Activated CD8-positive, alpha-beta memory T cell treated with anti-CD3 and anti-CD28 coated beads for 48 hours (primary cell): ENCODE results near the gene EPM2AIP1.
"Not testable (repeated sequence)": the region's sequence is repeated elsewhere in the genome, so short reads cannot be mapped to it uniquely, and the experiment has no call there.

ENCODE experiments used
- DNase-seq, 3 experiments: peaks; one replicate each; pipeline ENCODE4 v3.0.0-alpha.2; 2020; ENCODE audit warnings: low read depth in 2 of 3, low spot score in 2 of 3

The EPM2AIP1 gene

DNA sequence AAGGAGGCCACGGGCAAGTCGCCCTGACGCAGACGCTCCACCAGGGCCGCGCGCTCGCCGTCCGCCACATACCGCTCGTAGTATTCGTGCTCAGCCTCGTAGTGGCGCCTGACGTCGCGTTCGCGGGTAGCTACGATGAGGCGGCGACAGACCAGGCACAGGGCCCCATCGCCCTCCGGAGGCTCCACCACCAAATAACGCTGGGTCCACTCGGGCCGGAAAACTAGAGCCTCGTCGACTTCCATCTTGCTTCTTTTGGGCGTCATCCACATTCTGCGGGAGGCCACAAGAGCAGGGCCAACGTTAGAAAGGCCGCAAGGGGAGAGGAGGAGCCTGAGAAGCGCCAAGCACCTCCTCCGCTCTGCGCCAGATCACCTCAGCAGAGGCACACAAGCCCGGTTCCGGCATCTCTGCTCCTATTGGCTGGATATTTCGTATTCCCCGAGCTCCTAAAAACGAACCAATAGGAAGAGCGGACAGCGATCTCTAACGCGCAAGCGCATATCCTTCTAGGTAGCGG lies at the start of gene EPM2AIP1:
TSS of gene EPM2AIP1 (minus strand) at position 326 of the 520 bp plus-strand sequence. CDS start at position 272, 54 bp downstream.
- peak in 1 of 3 experiments; percentile 67 for DNase-seq

GRCh38 chr3:37042712-37043111 lies 49.8 kb upstream of the EPM2AIP1 start:
- not testable (repeated sequence) for DNase-seq

GRCh38 chr3:37041546-37042195 lies 48.7 kb upstream of the EPM2AIP1 start:
- no peak for DNase-seq

GRCh38 chr3:37040231-37040630 lies 47.3 kb upstream of the EPM2AIP1 start:
- DNase-seq: no peak

- no peak for DNase-seq
Measured at GRCh38 chr3:37039161-37039846, 46.4 kb upstream of the EPM2AIP1 start.

GRCh38 chr3:37037352-37037751 lies 44.4 kb upstream of the EPM2AIP1 start:
- DNase-seq: no peak

- no peak for DNase-seq
Measured at GRCh38 chr3:37032961-37033360, 40.0 kb upstream of the EPM2AIP1 start.

GRCh38 chr3:37031096-37031682 lies 38.3 kb upstream of the EPM2AIP1 start:
- DNase-seq: no peak

DNA sequence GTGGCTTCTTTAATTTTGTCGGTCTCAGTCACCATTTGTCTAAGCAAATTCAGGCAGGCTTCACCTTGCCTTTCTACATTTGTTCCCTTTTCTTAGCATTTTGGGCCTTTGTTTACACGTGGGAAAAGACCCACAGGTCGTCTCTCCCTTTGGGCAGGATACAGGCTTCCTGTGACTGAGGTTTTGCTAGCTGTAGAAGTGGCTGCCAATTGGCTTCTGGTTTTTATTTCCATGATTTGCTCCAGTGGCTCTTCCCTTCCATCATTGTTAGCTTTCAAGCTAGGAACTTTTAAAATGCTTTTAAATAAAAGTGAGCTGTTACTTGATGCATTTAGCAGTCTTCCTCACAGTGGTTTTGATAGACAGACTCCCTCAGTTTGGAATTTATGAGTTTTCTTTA lies 37.7 kb upstream of the EPM2AIP1 start:
- no peak for DNase-seq

- DNase-seq: no peak
Measured at GRCh38 chr3:37029516-37030163, 36.7 kb upstream of the EPM2AIP1 start.

DNA sequence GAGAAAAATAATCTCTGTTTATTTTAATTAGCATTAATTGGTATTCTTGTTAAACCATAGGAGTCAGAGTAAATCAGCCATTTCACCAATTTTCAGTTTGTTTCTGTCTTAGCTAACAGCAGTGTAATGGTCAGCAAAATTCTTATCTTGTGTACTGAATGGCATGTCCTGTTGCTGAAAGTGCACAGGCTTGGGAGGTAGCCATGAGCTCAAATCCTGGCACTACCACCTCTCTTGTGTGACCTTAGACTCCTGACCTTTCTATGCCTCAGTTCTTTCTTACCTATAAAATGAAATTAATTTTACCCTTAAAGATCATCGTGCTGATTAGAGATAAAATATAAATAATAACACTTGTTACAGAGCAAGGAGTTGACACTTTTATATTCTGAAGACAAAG lies 36.2 kb upstream of the EPM2AIP1 start:
- DNase-seq: no peak

DNA sequence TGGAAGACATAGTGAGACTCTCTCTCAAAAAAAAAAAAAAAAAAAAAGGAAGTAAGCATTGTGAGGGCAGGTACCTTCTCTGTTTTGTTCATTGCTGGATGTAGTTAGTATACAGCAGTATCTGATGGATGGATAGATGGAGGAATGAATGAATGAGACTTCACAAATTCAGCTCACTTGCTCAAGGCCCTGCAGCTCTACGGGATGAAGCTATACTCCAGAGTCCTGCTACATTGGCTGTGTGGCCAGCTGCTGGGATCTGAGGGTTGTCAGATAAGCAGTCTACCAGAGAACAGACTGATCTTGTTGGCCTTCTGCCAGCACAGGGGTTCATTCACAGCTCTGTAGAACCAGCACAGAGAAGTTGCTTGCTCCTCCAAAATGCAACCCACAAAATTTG lies 35.4 kb upstream of the EPM2AIP1 start:
- DNase-seq: no peak

GRCh38 chr3:37026851-37027250 lies 33.9 kb upstream of the EPM2AIP1 start:
- DNase-seq: no peak

- no peak for DNase-seq
Measured at GRCh38 chr3:37025561-37026335, 32.8 kb upstream of the EPM2AIP1 start.

GRCh38 chr3:37024820-37025405 lies 32.0 kb upstream of the EPM2AIP1 start:
- DNase-seq: no peak

DNA sequence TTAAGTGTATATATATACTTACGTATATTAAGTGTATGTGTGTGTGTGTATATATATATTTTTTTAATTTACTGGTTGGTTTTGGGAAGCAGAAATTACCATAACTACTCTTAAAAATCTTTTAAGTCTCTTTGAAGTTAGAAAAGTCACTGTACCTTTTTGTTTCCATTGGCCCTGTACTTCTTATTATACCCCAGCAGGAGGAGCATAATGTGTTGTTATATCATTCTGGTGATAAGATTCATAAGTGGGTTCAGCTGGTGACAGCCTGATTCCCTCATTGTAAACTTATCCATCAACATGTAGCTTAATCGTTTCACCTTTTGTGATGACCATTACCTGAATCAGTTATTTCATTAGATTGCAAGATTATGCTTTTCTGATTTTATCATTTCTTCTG lies 31.2 kb upstream of the EPM2AIP1 start:
- DNase-seq: no peak

GRCh38 chr3:37017683-37018082 lies 24.8 kb upstream of the EPM2AIP1 start:
- no peak for DNase-seq

DNA sequence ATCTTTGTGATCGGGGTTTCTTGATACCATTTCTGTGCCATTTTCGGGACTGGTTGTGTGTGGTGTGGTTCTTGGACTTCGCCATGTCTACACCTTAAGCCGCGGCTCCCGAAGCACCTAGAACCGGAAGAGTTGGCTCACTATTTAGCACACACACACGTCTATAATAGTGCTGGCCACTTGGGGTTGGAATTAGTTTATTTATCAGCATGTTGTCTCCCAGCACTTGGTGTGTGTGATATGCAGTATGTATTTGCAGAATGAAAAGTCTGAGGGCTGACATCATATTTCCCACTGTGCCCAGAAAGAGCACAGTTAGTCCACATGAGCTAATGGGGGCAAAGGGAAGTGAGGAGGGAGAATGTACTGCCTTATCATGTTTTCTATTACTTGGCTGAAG lies 24.0 kb upstream of the EPM2AIP1 start:
- DNase-seq: no peak

GRCh38 chr3:37015642-37016041 lies 22.7 kb upstream of the EPM2AIP1 start:
- no peak for DNase-seq

DNA sequence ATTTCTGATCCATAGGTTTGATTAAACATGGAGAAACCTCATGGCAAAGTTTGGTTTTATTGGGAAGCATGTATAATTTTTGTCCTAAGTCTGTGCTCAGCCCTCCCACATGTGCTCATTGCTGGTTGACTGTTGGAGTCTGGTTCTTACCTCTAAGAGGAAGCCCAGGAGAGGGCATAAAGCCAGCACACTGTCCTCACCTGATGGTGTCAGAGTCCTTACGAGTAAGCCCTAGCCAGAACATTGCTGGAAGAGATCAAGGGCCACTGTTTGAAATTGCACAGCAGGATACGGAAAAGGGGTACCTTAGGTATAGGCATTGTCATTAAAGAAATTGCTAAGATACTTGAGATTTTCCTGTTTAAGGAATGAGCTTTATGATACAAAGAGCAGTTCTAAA lies 21.7 kb upstream of the EPM2AIP1 start:
- no peak for DNase-seq
